ENCODE data around the gene RHBDL1. TPM values are rescaled to one million over a fixed set of nuclear protein-coding genes. Genes with fewer than 3 reads are reported as not detected.

Gene RHBDL1
- total and polyA plus RNA-seq, 9 of the 15 experiments (the other 6 are each of a cell fraction or from before 2014, with no cell fraction given) = 0.03 to 5.6 (median 1.3) TPM; not detected in 1

DNA sequence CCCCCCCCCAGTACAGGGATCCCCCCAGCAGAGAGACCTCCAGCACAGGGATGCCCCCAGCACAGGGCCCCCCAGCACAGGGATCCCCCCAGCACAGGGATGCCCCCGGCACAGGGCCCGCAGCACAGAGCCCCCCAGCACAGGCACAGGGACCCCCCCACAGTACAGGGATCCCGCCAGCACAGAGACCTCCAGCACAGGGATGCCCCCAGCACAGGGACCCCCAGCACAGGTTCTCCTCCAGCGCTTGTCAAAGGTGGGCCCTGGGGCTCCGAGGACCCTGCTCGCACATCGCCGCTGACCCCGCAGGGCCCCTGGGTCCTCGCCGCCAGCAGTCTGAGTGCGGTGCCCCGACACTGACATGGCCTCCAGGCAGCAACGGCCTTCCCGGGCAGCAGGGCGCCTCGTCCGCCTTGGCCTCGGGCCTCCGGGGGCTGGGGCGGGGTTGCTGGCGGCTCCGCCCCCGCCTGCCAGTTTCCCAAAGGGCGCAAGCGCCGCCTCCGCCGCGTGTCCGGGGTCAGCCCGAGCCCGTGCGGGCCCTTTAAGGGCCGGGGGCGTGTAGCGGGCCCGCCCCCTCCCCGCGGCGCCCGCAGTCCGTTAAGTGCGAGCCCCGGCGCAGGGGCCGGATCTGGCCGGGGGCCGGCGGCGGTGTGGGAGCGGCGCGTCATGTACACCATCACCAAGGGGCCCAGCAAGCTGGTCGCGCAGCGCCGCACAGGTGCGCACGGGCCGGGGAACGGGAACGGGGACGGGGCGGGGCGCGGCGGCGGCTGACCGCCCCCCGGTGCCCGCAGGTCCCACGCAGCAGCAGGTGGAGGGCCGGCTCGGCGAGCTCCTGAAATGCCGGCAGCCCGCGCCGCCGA lies 33.9 kb upstream of the RHBDL1 start, which contains the start of gene MCRIP2 (continued):
- TF ChIP-seq DIDO1 (tag; IDR thresholded peaks at IDR 0.05; ENCODE audit: low read depth) (no peak), HEY1 (CRISPR knock-in tag; IDR thresholded peaks at IDR 0.05; ENCODE audit: borderline replicate concordance) (no peak), ZEB2 (IDR thresholded peaks at IDR 0.05) (no peak), HES1 (IDR thresholded peaks at IDR 0.05; ENCODE audit: low read depth) (no peak), CC2D1A (IDR thresholded peaks at IDR 0.05) (no peak), TCF7L2 (IDR thresholded peaks at IDR 0.05; ENCODE audit: low read depth, low read length) (no peak), RBM39 (optimal IDR thresholded peaks at IDR 0.05; ENCODE audit: low read depth, low read length) (no peak), SRSF1 (IDR thresholded peaks at IDR 0.05; ENCODE audit: low read depth, low read length) (no peak), HDGF (IDR thresholded peaks at IDR 0.05) (no peak), TBP (optimal IDR thresholded peaks at IDR 0.05; ENCODE audit: low read depth, low read length) (peak; percentile 71), PCBP1 (IDR thresholded peaks at IDR 0.05; ENCODE audit: low read depth, low read length, poor library complexity, severe bottlenecking) (peak; percentile 26), ZFP1 (CRISPR knock-in tag; IDR thresholded peaks at IDR 0.05) (no peak), ZNF253 (CRISPR knock-in tag; conservative IDR thresholded peaks at IDR 0.05) (no peak), U2AF2 (optimal IDR thresholded peaks at IDR 0.05; ENCODE audit: low read depth, low read length) (no peak), ZNF133 (CRISPR knock-in tag; IDR thresholded peaks at IDR 0.05) (no peak), RBM15 (IDR thresholded peaks at IDR 0.05; ENCODE audit: insufficient read depth, low read length) (no peak)
- TF ChIP-seq, protein P1, sequence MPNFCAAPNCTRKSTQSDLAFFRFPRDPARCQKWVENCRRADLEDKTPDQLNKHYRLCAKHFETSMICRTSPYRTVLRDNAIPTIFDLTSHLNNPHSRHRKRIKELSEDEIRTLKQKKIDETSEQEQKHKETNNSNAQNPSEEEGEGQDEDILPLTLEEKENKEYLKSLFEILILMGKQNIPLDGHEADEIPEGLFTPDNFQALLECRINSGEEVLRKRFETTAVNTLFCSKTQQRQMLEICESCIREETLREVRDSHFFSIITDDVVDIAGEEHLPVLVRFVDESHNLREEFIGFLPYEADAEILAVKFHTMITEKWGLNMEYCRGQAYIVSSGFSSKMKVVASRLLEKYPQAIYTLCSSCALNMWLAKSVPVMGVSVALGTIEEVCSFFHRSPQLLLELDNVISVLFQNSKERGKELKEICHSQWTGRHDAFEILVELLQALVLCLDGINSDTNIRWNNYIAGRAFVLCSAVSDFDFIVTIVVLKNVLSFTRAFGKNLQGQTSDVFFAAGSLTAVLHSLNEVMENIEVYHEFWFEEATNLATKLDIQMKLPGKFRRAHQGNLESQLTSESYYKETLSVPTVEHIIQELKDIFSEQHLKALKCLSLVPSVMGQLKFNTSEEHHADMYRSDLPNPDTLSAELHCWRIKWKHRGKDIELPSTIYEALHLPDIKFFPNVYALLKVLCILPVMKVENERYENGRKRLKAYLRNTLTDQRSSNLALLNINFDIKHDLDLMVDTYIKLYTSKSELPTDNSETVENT (CRISPR knock-in tag; IDR thresholded peaks at IDR 0.05) = peak; percentile 31; the same call in 1 of the 2 replicates
- TF ChIP-seq, protein P2, sequence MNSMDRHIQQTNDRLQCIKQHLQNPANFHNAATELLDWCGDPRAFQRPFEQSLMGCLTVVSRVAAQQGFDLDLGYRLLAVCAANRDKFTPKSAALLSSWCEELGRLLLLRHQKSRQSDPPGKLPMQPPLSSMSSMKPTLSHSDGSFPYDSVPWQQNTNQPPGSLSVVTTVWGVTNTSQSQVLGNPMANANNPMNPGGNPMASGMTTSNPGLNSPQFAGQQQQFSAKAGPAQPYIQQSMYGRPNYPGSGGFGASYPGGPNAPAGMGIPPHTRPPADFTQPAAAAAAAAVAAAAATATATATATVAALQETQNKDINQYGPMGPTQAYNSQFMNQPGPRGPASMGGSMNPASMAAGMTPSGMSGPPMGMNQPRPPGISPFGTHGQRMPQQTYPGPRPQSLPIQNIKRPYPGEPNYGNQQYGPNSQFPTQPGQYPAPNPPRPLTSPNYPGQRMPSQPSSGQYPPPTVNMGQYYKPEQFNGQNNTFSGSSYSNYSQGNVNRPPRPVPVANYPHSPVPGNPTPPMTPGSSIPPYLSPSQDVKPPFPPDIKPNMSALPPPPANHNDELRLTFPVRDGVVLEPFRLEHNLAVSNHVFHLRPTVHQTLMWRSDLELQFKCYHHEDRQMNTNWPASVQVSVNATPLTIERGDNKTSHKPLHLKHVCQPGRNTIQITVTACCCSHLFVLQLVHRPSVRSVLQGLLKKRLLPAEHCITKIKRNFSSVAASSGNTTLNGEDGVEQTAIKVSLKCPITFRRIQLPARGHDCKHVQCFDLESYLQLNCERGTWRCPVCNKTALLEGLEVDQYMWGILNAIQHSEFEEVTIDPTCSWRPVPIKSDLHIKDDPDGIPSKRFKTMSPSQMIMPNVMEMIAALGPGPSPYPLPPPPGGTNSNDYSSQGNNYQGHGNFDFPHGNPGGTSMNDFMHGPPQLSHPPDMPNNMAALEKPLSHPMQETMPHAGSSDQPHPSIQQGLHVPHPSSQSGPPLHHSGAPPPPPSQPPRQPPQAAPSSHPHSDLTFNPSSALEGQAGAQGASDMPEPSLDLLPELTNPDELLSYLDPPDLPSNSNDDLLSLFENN (IDR thresholded peaks at IDR 0.05; ENCODE audit: low read depth in 2 of 2, low read length in 2 of 2) = 0 out of 4 replicates have a peak, but pooled peaks of 1 of the 2 experiments have one; percentile 28
- TF ChIP-seq, protein P3, sequence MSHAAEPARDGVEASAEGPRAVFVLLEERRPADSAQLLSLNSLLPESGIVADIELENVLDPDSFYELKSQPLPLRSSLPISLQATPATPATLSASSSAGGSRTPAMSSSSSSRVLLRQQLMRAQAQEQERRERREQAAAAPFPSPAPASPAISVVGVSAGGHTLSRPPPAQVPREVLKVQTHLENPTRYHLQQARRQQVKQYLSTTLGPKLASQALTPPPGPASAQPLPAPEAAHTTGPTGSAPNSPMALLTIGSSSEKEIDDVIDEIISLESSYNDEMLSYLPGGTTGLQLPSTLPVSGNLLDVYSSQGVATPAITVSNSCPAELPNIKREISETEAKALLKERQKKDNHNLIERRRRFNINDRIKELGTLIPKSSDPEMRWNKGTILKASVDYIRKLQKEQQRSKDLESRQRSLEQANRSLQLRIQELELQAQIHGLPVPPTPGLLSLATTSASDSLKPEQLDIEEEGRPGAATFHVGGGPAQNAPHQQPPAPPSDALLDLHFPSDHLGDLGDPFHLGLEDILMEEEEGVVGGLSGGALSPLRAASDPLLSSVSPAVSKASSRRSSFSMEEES (CRISPR knock-in tag; IDR thresholded peaks at IDR 0.05) = no peak

All from K562 (cell line).